Measurements from ENCODE around the gene ANKRD17.

The ANKRD17 gene

DNA sequence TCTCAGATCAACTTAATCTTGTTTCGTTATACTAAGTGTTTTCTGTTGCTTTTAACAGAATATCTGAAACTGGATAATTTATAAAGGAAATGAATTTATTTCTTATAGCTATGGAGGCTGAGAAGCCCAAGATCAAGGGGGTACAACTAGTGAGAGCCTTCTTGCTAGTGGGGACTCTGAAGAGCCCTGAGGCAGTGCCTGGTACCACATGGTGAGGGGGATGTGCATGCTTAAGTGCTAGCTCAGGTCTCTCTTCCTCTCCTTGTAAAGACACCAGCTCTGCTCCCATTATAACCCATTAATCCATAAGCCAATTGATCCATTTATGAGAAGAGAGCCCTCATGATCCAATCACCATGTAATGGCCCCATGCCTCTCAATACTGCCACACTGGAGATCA is 207.0 kb downstream of the ANKRD17 start:
- TF ChIP-seq EP300 (IDR thresholded peaks at IDR 0.05; ENCODE audit: borderline replicate concordance) (no peak), FOXM1 (IDR thresholded peaks at IDR 0.05; ENCODE audit: borderline replicate concordance, low read depth) (no peak), EGR1 (IDR thresholded peaks at IDR 0.05) (no peak), RAD21 (IDR thresholded peaks at IDR 0.05; ENCODE audit: low read depth) (no peak), NFIC (IDR thresholded peaks at IDR 0.05) (no peak), CEBPB (IDR thresholded peaks at IDR 0.05) (no peak), TAF1 (IDR thresholded peaks at IDR 0.05; ENCODE audit: low read depth) (no peak), YY1 (IDR thresholded peaks at IDR 0.05; ENCODE audit: low read depth) (no peak), TCF12 (IDR thresholded peaks at IDR 0.05; ENCODE audit: low read depth) (no peak), ZBTB7A (IDR thresholded peaks at IDR 0.05; ENCODE audit: low read depth) (no peak), TEAD4 (IDR thresholded peaks at IDR 0.05) (no peak), CREB1 (IDR thresholded peaks at IDR 0.05; ENCODE audit: low read depth) (no peak)
- TF ChIP-seq, protein P1, sequence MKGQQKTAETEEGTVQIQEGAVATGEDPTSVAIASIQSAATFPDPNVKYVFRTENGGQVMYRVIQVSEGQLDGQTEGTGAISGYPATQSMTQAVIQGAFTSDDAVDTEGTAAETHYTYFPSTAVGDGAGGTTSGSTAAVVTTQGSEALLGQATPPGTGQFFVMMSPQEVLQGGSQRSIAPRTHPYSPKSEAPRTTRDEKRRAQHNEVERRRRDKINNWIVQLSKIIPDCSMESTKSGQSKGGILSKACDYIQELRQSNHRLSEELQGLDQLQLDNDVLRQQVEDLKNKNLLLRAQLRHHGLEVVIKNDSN (IDR thresholded peaks at IDR 0.05): no peak
- TF ChIP-seq, protein P2, sequence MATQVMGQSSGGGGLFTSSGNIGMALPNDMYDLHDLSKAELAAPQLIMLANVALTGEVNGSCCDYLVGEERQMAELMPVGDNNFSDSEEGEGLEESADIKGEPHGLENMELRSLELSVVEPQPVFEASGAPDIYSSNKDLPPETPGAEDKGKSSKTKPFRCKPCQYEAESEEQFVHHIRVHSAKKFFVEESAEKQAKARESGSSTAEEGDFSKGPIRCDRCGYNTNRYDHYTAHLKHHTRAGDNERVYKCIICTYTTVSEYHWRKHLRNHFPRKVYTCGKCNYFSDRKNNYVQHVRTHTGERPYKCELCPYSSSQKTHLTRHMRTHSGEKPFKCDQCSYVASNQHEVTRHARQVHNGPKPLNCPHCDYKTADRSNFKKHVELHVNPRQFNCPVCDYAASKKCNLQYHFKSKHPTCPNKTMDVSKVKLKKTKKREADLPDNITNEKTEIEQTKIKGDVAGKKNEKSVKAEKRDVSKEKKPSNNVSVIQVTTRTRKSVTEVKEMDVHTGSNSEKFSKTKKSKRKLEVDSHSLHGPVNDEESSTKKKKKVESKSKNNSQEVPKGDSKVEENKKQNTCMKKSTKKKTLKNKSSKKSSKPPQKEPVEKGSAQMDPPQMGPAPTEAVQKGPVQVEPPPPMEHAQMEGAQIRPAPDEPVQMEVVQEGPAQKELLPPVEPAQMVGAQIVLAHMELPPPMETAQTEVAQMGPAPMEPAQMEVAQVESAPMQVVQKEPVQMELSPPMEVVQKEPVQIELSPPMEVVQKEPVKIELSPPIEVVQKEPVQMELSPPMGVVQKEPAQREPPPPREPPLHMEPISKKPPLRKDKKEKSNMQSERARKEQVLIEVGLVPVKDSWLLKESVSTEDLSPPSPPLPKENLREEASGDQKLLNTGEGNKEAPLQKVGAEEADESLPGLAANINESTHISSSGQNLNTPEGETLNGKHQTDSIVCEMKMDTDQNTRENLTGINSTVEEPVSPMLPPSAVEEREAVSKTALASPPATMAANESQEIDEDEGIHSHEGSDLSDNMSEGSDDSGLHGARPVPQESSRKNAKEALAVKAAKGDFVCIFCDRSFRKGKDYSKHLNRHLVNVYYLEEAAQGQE (IDR thresholded peaks at IDR 0.05; ENCODE audit: low read depth): no peak

DNA sequence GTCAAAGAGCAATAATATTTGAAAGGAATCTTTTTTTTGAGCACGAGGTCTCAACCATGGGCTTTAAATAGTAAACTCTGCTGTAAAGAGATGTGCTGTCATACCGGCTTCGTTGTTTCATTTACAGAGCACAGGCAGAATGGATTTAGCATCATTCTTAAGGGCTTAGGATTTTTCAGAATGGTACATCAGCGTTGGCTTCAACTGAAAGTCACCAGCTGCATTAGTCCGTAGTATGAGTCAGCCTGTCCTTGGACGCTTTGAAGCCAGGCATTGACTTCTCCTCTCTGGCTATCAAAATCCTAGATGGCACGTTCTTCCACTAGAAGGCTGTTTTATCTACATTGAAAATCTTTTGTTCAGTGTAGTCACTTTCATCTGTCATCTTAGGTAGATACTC is 212.7 kb downstream of the ANKRD17 start:
- TF ChIP-seq, protein P3, sequence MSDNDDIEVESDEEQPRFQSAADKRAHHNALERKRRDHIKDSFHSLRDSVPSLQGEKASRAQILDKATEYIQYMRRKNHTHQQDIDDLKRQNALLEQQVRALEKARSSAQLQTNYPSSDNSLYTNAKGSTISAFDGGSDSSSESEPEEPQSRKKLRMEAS (IDR thresholded peaks at IDR 0.05): no peak
- TF ChIP-seq CEBPB (IDR thresholded peaks at IDR 0.05) (no peak), TEAD4 (IDR thresholded peaks at IDR 0.05) (no peak), NFIC (IDR thresholded peaks at IDR 0.05) (no peak), TAF1 (IDR thresholded peaks at IDR 0.05; ENCODE audit: low read depth) (no peak), EP300 (IDR thresholded peaks at IDR 0.05; ENCODE audit: borderline replicate concordance) (no peak), FOXM1 (IDR thresholded peaks at IDR 0.05; ENCODE audit: borderline replicate concordance, low read depth) (no peak), TCF12 (IDR thresholded peaks at IDR 0.05; ENCODE audit: low read depth) (no peak), YY1 (IDR thresholded peaks at IDR 0.05; ENCODE audit: low read depth) (no peak), ZBTB7A (IDR thresholded peaks at IDR 0.05; ENCODE audit: low read depth) (no peak), RAD21 (IDR thresholded peaks at IDR 0.05; ENCODE audit: low read depth) (no peak)
- TF ChIP-seq, protein P1 (IDR thresholded peaks at IDR 0.05): no peak

DNA sequence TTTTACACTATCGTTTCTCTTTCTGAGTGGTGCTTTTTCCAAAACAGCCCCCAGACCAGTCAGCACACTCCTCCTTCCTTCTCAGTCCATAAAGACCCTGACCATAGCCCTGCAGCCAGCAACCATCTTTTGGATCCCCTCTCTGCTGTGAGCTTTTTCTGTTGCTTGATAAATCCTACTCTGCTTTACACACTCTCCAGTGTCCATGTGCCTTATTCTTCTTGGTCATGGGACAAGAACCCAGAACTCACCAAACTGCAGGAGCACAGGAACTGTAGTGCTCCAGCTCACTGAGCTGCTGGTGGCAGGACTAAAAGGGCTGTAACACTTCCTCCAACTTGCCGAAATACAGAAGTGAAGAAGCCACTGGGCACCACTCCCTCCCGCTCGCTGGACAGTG is 221.5 kb downstream of the ANKRD17 start:
- no peak for TF ChIP-seq ZBTB7A (IDR thresholded peaks at IDR 0.05; ENCODE audit: low read depth)
- no peak for TF ChIP-seq RAD21 (IDR thresholded peaks at IDR 0.05; ENCODE audit: low read depth)
- TF ChIP-seq CEBPB (IDR thresholded peaks at IDR 0.05): no peak
- TF ChIP-seq FOXM1 (IDR thresholded peaks at IDR 0.05; ENCODE audit: borderline replicate concordance, low read depth): no peak

DNA sequence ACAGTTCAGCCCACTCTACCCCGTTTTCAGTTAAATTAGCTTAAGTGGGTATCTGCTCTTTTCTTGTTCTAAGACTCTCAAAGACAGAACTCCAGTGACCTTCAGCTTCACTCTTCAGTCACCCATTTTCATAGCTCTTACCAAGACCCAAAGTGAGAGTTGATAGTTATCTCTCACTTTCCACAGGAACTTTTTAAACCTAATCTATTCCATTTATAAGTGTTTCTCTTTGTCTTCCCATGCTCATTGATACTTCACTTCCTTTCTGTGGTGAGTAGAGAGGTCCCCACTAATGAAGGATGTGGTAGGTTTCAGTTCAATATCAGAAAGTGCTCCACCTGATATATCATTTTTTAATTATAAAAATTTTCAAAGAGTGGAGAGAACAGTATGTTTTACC is 222.5 kb downstream of the ANKRD17 start:
- TF ChIP-seq TAF1 (IDR thresholded peaks at IDR 0.05; ENCODE audit: low read depth) (no peak), FOXM1 (IDR thresholded peaks at IDR 0.05; ENCODE audit: borderline replicate concordance, low read depth) (no peak)
- TF ChIP-seq, protein P3 (IDR thresholded peaks at IDR 0.05): no peak

DNA sequence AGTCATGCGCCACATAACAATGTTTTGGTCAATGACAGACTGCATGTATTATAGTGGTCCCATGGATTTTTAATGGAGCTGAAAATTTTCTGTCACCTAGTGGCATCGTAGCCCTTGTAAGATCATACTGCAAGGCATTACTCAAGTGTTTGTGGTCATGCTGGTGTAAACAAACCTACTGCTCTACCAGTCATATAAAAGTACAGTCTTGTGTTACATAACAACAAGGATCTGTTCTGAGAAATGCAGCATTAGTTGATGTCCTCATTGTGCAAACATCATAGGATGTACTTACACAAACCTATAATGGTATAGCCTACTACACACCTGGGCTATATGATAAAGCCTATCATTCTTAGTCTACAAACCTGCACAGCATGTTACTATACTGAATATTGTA is 223.7 kb downstream of the ANKRD17 start:
- no peak for TF ChIP-seq CREB1 (IDR thresholded peaks at IDR 0.05; ENCODE audit: low read depth)
- TF ChIP-seq, protein P2 (IDR thresholded peaks at IDR 0.05; ENCODE audit: low read depth): no peak
- no peak for TF ChIP-seq CEBPB (IDR thresholded peaks at IDR 0.05)
- TF ChIP-seq YY1 (IDR thresholded peaks at IDR 0.05; ENCODE audit: low read depth): no peak
- TF ChIP-seq NFIC (IDR thresholded peaks at IDR 0.05): no peak
- no peak for TF ChIP-seq TCF12 (IDR thresholded peaks at IDR 0.05; ENCODE audit: low read depth)
- TF ChIP-seq, protein P1 (IDR thresholded peaks at IDR 0.05): no peak
- no peak for TF ChIP-seq EGR1 (IDR thresholded peaks at IDR 0.05)
- TF ChIP-seq RAD21 (IDR thresholded peaks at IDR 0.05; ENCODE audit: low read depth): no peak
- no peak for TF ChIP-seq TAF1 (IDR thresholded peaks at IDR 0.05; ENCODE audit: low read depth)
- TF ChIP-seq, protein P3 (IDR thresholded peaks at IDR 0.05): no peak
- no peak for TF ChIP-seq EP300 (IDR thresholded peaks at IDR 0.05; ENCODE audit: borderline replicate concordance)
- no peak for TF ChIP-seq TEAD4 (IDR thresholded peaks at IDR 0.05)

DNA sequence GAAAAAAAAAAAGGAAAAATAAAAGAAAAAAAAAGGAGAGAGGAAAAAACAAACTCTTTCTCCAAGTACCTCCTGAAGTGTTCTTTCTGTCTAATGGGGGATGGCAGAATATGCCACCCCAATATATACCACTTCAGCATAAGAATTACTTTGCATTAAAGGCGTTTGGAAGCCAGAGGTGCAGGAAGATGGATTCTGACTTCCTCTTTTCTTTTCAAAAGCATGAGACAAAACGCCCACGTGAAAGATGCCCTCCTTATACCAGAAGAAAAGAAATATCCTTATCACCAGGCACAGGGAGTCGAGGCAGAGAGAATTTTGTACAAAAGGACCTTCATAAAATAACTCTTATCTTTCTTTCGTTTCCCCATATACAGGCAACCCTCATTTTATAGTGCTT is 230.0 kb downstream of the ANKRD17 start:
- TF ChIP-seq TCF12 (IDR thresholded peaks at IDR 0.05; ENCODE audit: low read depth) (no peak), NFIC (IDR thresholded peaks at IDR 0.05) (no peak), YY1 (IDR thresholded peaks at IDR 0.05; ENCODE audit: low read depth) (no peak), ZBTB7A (IDR thresholded peaks at IDR 0.05; ENCODE audit: low read depth) (no peak)
- TF ChIP-seq, protein P2 (IDR thresholded peaks at IDR 0.05; ENCODE audit: low read depth): no peak

Data from Ishikawa (cell line).